GM21390 (cell line): ENCODE results near the gene S100A16.
"Not testable (repeated sequence)": the region's sequence is repeated elsewhere in the genome, so short reads cannot be mapped to it uniquely, and the experiment has no call there.

ENCODE experiments used
- ATAC-seq: cut with Tn5 transposase; IDR thresholded peaks from one replicate; pipeline ENCODE4 v1.9.1; 2021; ENCODE audit not compliant: unreplicated experiment

The S100A16 gene

GRCh38 chr1:153588033-153588432 is 24.9 kb downstream of the S100A16 start:
- not testable (repeated sequence) for ATAC-seq

GRCh38 chr1:153587314-153587713 is 25.6 kb downstream of the S100A16 start:
- ATAC-seq, result no peak

GRCh38 chr1:153586347-153586746 is 26.6 kb downstream of the S100A16 start:
- ATAC-seq, result no peak

- no peak for ATAC-seq
Measured at GRCh38 chr1:153585006-153585405, 27.9 kb downstream of the S100A16 start.

GRCh38 chr1:153583976-153584375 is 29.0 kb downstream of the S100A16 start:
- ATAC-seq, result no peak

GRCh38 chr1:153583514-153583913 is 29.4 kb downstream of the S100A16 start:
- ATAC-seq, result not testable (repeated sequence)

- ATAC-seq, result not testable (repeated sequence)
Measured at GRCh38 chr1:153582836-153583235, 30.1 kb downstream of the S100A16 start.

GRCh38 chr1:153578936-153579335 is 34.0 kb downstream of the S100A16 start:
- no peak for ATAC-seq

- no peak for ATAC-seq
Measured at GRCh38 chr1:153578490-153578889, 34.4 kb downstream of the S100A16 start.

- no peak for ATAC-seq
Measured at GRCh38 chr1:153577624-153578051, 35.3 kb downstream of the S100A16 start.

GRCh38 chr1:153577138-153577537 is 35.8 kb downstream of the S100A16 start:
- ATAC-seq, result no peak

- ATAC-seq, result not testable (repeated sequence)
Measured at GRCh38 chr1:153575497-153575896, 37.4 kb downstream of the S100A16 start.

GRCh38 chr1:153575081-153575491 is 37.9 kb downstream of the S100A16 start:
- not testable (repeated sequence) for ATAC-seq

GRCh38 chr1:153573351-153573750 is 39.6 kb downstream of the S100A16 start:
- no peak for ATAC-seq

GRCh38 chr1:153572569-153573015 is 40.3 kb downstream of the S100A16 start:
- ATAC-seq, result peak; percentile 60

- ATAC-seq, result no peak
Measured at GRCh38 chr1:153571706-153572105, 41.2 kb downstream of the S100A16 start.

- ATAC-seq, result no peak
Measured at GRCh38 chr1:153570874-153571273, 42.1 kb downstream of the S100A16 start.

- ATAC-seq, result no peak
Measured at GRCh38 chr1:153569465-153569864, 43.5 kb downstream of the S100A16 start.

- ATAC-seq, result no peak
Measured at GRCh38 chr1:153568367-153569099, 44.4 kb downstream of the S100A16 start.

GRCh38 chr1:153567621-153568366 is 45.1 kb downstream of the S100A16 start:
- ATAC-seq, result no peak

GRCh38 chr1:153566414-153567371 is 46.2 kb downstream of the S100A16 start:
- no peak for ATAC-seq
